H9 (cell line): Measurements from ENCODE around the gene APP. TPM values are rescaled to one million over a fixed set of nuclear protein-coding genes. Genes with fewer than 3 reads are reported as not detected.

Experiments used
- DNase-seq: peaks from one replicate; pipeline ENCODE4 v3.0.0-alpha.2; 2017
- H2AFZ ChIP-seq: one replicate; pipeline ENCODE4 v1.6.1; 2013; ENCODE audit warnings: mild to moderate bottlenecking, low read length, control low read depth, moderate library complexity
- H2AK5ac ChIP-seq: 2 replicates; pipeline ENCODE4 v1.6.1; 2013; ENCODE audit warnings: low read length, control low read depth, mixed read lengths; ENCODE audit not compliant: insufficient read length
- H2BK120ac ChIP-seq: one replicate; pipeline ENCODE4 v1.6.1; 2013; ENCODE audit warnings: low read depth, mild to moderate bottlenecking, low read length, control low read depth, inconsistent platforms; ENCODE audit not compliant: poor library complexity, severe bottlenecking
- H2BK12ac ChIP-seq: 2 replicates; pipeline ENCODE4 v1.6.1; 2013; ENCODE audit warnings: low read length, control low read depth, mixed read lengths, low read depth; ENCODE audit not compliant: insufficient read length
- H2BK15ac ChIP-seq: 2 replicates; pipeline ENCODE4 v1.6.1; 2013; ENCODE audit warnings: low read depth, low read length, control low read depth
- H2BK20ac ChIP-seq: one replicate; pipeline ENCODE4 v1.6.1; 2013; ENCODE audit warnings: low read depth, mild to moderate bottlenecking, low read length, control low read depth, inconsistent platforms; ENCODE audit not compliant: poor library complexity, severe bottlenecking
- H2BK5ac ChIP-seq: 2 replicates; pipeline ENCODE4 v1.6.1; 2013; ENCODE audit warnings: low read length, control low read depth, mixed read lengths; ENCODE audit not compliant: insufficient read length
- H3K14ac ChIP-seq: 2 replicates; pipeline ENCODE4 v1.6.1; 2013; ENCODE audit warnings: low read length, control low read depth; ENCODE audit not compliant: insufficient read depth
- H3K18ac ChIP-seq: 2 replicates; pipeline ENCODE4 v1.6.1; 2013; ENCODE audit warnings: low read depth, mild to moderate bottlenecking, mixed read lengths, low read length, control low read depth; ENCODE audit not compliant: insufficient read length
- H3K23ac ChIP-seq: 2 replicates; pipeline ENCODE4 v1.6.1; 2013; ENCODE audit warnings: low read length, control low read depth, mixed read lengths, low read depth; ENCODE audit not compliant: insufficient read length
- H3K23me2 ChIP-seq: 2 replicates; pipeline ENCODE4 v1.6.1; 2013; ENCODE audit warnings: low read depth, mild to moderate bottlenecking, mixed read lengths, low read length, control low read depth; ENCODE audit not compliant: insufficient read length, poor library complexity, severe bottlenecking
- H3K27ac ChIP-seq: 2 replicates; pipeline ENCODE4 v1.5.1; 2013; ENCODE audit warnings: low read length, control low read depth, mixed read lengths, low read depth; ENCODE audit not compliant: insufficient read length
- H3K27me3 ChIP-seq: 2 replicates; pipeline ENCODE4 v1.6.1; 2013; ENCODE audit warnings: low read length, control low read depth, inconsistent platforms; ENCODE audit not compliant: insufficient read depth
- H3K4ac ChIP-seq: 2 replicates; pipeline ENCODE4 v1.6.1; 2013; ENCODE audit warnings: low read depth, mild to moderate bottlenecking, control low read depth, inconsistent platforms, low read length, moderate library complexity
- H3K4me1 ChIP-seq: 2 replicates; pipeline ENCODE4 v1.6.1; 2013; ENCODE audit warnings: low read length, control low read depth, inconsistent platforms; ENCODE audit not compliant: insufficient read depth
- H3K4me2 ChIP-seq: 2 replicates; pipeline ENCODE4 v1.6.1; 2013; ENCODE audit warnings: low read length, control low read depth, mixed read lengths; ENCODE audit not compliant: insufficient read length, insufficient read depth
- H3K56ac ChIP-seq: 2 replicates; pipeline ENCODE4 v1.6.1; 2013; ENCODE audit warnings: low read depth, mild to moderate bottlenecking, mixed read lengths, low read length, control low read depth; ENCODE audit not compliant: insufficient read length
- H3K79me1 ChIP-seq: 2 replicates; pipeline ENCODE4 v1.6.1; 2013; ENCODE audit warnings: low read depth, mild to moderate bottlenecking, moderate library complexity, low read length, control low read depth, inconsistent platforms; ENCODE audit not compliant: insufficient read depth, poor library complexity, severe bottlenecking
- H3K79me2 ChIP-seq: 2 replicates; pipeline ENCODE4 v1.6.1; 2013; ENCODE audit warnings: low read length, control low read depth, inconsistent platforms; ENCODE audit not compliant: insufficient read depth
- H3K9ac ChIP-seq: 2 replicates; pipeline ENCODE4 v1.6.1; 2013; ENCODE audit warnings: low read length, control low read depth, mixed read lengths; ENCODE audit not compliant: insufficient read length; ENCODE audit errors: extremely low read depth
- H3K9me3 ChIP-seq: one replicate; pipeline ENCODE4 v1.6.1; 2013; ENCODE audit warnings: low read depth, low read length, inconsistent platforms; ENCODE audit not compliant: control insufficient read depth
- H3T11ph ChIP-seq: one replicate; pipeline ENCODE4 v1.6.1; 2013; ENCODE audit warnings: mild to moderate bottlenecking, low read length, control low read depth, inconsistent platforms
- H4K20me1 ChIP-seq: one replicate; pipeline ENCODE4 v1.6.1; 2013; ENCODE audit not compliant: control insufficient read depth, insufficient read length, insufficient read depth
- H4K5ac ChIP-seq: 2 replicates; pipeline ENCODE4 v1.6.1; 2013; ENCODE audit warnings: low read depth, mild to moderate bottlenecking, mixed read lengths, low read length, control low read depth; ENCODE audit not compliant: insufficient read length
- H4K8ac ChIP-seq: replicated peaks from 2 replicates; pipeline ENCODE4 v1.6.1; 2013; ENCODE audit warnings: low read length, control low read depth, mixed read lengths, low read depth; ENCODE audit not compliant: insufficient read length
- H4K91ac ChIP-seq: 2 replicates; pipeline ENCODE4 v1.6.1; 2013; ENCODE audit warnings: low read depth, mild to moderate bottlenecking, moderate library complexity, mixed read lengths, low read length, control low read depth; ENCODE audit not compliant: insufficient read length
- H3K27ac Mint-ChIP-seq, 3 experiments: 2 replicates in 2 of 3; 3 replicates in 1 of 3; pipeline ENCODE4 v1.8.0; 2020 to 2021; ENCODE audit warnings: mixed read lengths in 3 of 3, mild to moderate bottlenecking in 1 of 3, moderate library complexity in 1 of 3
- H3K27me3 Mint-ChIP-seq: 2 replicates; pipeline ENCODE4 v1.8.0; 2021; ENCODE audit warnings: low read depth, mild to moderate bottlenecking, moderate library complexity, mixed read lengths
- H3K36me3 Mint-ChIP-seq, 3 experiments: 2 replicates in 2 of 3; 3 replicates in 1 of 3; pipeline ENCODE4 v1.8.0; 2020 to 2021; ENCODE audit warnings: low read depth in 3 of 3, mixed read lengths in 3 of 3; ENCODE audit not compliant: insufficient read depth in 1 of 3
- H3K4me1 Mint-ChIP-seq, 2 experiments: 2 replicates each; pipeline ENCODE4 v1.8.0; 2020; ENCODE audit warnings: mixed read lengths in 2 of 2
- H3K4me3 Mint-ChIP-seq, 2 experiments: 2 replicates in 1 of 2; 3 replicates in 1 of 2; pipeline ENCODE4 v1.8.0; 2020 to 2021; ENCODE audit warnings: mild to moderate bottlenecking in 2 of 2, mixed read lengths in 2 of 2, moderate library complexity in 1 of 2
- H3K9me3 Mint-ChIP-seq, 2 experiments: 2 replicates in 1 of 2; 3 replicates in 1 of 2; pipeline ENCODE4 v1.8.0; 2020; ENCODE audit warnings: mild to moderate bottlenecking in 2 of 2, mixed read lengths in 2 of 2, moderate library complexity in 1 of 2
- CTCF ChIP-seq: fragments of 200-600 bp; sonication (generic); conservative IDR thresholded peaks from 3 replicates; pipeline ENCODE4 v1.8.0; 2021; ENCODE audit warnings: antibody characterized with exemption, mild to moderate bottlenecking
- WGBS: extraction: QIAGEN DNeasy Blood & Tissue Kit; methylation state at CpG from one replicate; pipeline ENCODE4 v1.1.7; 2013; ENCODE audit warnings: missing lambda C conversion rate, low lambda C conversion rate, mixed read lengths; ENCODE audit not compliant: insufficient read length; ENCODE audit errors: extremely low coverage; 5-methylcytosine and 5-hydroxymethylcytosine counted together
- total RNA-seq: library from RNA; stranded (reverse); gene quantifications from 2 replicates; pipeline ENCODE4 v1.2.1, GENCODE V29; 2021

Gene APP
- total RNA-seq, 1 experiment from 2014 or later = 380 TPM

- Histone ChIP-seq H3K56ac (no peak overlapping the region), H2BK20ac (no peak overlapping the region), H2BK5ac (no peak overlapping the region), H3K79me1 (peaks cover 10% of the 10 kb centered on the region), H2BK120ac (no peak overlapping the region), H3K27me3 (no peaks in the 10 kb centered on the region), H3K18ac (no peak overlapping the region), H3K9me3 (no peaks in the 10 kb centered on the region), H3K4ac (no peak overlapping the region), H2BK12ac (no peak overlapping the region), H4K5ac (no peak overlapping the region), H3K27ac (peak overlapping the region; percentile 1), H3K14ac (no peak overlapping the region), H4K20me1 (no peaks in the 10 kb centered on the region), H3K4me1 (peaks cover 4% of the 10 kb centered on the region; the same call in 1 of the 2 replicates), H4K91ac (no peak overlapping the region), H3T11ph (no peak overlapping the region), H3K23me2 (no peaks in the 10 kb centered on the region), H2AFZ (no peak overlapping the region), H3K79me2 (peaks cover 42% of the 10 kb centered on the region), H2AK5ac (no peak overlapping the region), H4K8ac (no peak overlapping the region), H3K9ac (no peak overlapping the region), H3K23ac (no peak overlapping the region), H2BK15ac (no peak overlapping the region), H3K4me2 (no peak overlapping the region)
- no peak for TF ChIP-seq CTCF
- Mint-ChIP-seq H3K27me3 (no peaks in the 10 kb centered on the region), H3K9me3 (no peaks in the 10 kb centered on the region; a peak in 1 of 5 replicates), H3K4me3 (peak overlapping the region in 1 of 2 experiments; percentile 53; a peak in 3 of 5 replicates), H3K27ac (peak overlapping the region; percentile 87 to 95 (median 92); a peak in 6 of 7 replicates), H3K36me3 (peaks cover 0 to 21% (median 16%) of the 10 kb centered on the region in 3 experiments; a peak in 6 of 7 replicates), H3K4me1 (peaks cover 45 to 46% of the 10 kb centered on the region in 2 experiments)
- no CpG with 5 or more reads among the region's 3 CpGs for WGBS
- DNase-seq = peak; percentile 71
These were observed 22.3 kb downstream of the APP start for GRCh38 chr21:26148071-26148839.
